CD8-positive, alpha-beta memory T cell (primary cell): ENCODE data around the gene NDUFV1. TPM values are rescaled to one million over a fixed set of nuclear protein-coding genes. Genes with fewer than 3 reads are reported as not detected.

Experiments
- CTCF ChIA-PET: fragments of 350-600 bp; sonication (Branson Sonifier 250); formaldehyde crosslinking; loops from one replicate; lab custom pipeline; 2021; ENCODE audit warnings: antibody characterized with exemption; lab: Charles Lee
- POLR2A ChIA-PET: fragments of 350-600 bp; sonication (Branson Sonifier 250); formaldehyde crosslinking; loops from one replicate; lab custom pipeline; 2021; ENCODE audit warnings: antibody characterized with exemption; lab: Charles Lee
- DNase-seq, 5 donors: peaks; one replicate each; pipeline versions ENCODE4 v3.0.0 to v3.0.0-alpha.2; 2020 to 2022; ENCODE audit warnings: mixed read lengths in 1 of 5
- H3K27ac ChIP-seq: one replicate; pipeline ENCODE4 v1.7.0; 2013; ENCODE audit warnings: low read depth, mild to moderate bottlenecking, low read length, moderate library complexity
- H3K27me3 ChIP-seq: 2 replicates; pipeline ENCODE4 v1.7.0; 2013; ENCODE audit warnings: low read length, mild to moderate bottlenecking; ENCODE audit not compliant: insufficient read depth, poor library complexity, severe bottlenecking
- H3K36me3 ChIP-seq: 2 replicates; pipeline ENCODE4 v1.7.0; 2013; ENCODE audit warnings: mild to moderate bottlenecking, low read length, moderate library complexity; ENCODE audit not compliant: insufficient read depth
- H3K4me1 ChIP-seq: 2 replicates; pipeline ENCODE4 v1.7.0; 2013; ENCODE audit warnings: mild to moderate bottlenecking, low read length, moderate library complexity; ENCODE audit not compliant: insufficient read depth
- H3K4me3 ChIP-seq: 2 replicates; pipeline ENCODE4 v1.7.0; 2013; ENCODE audit warnings: mild to moderate bottlenecking, low read length
- H3K9me3 ChIP-seq: 2 replicates; pipeline ENCODE4 v1.7.0; 2013; ENCODE audit warnings: mild to moderate bottlenecking, low read length
- H3K27ac Mint-ChIP-seq, 8 donors: one replicate each; pipeline ENCODE4 v1.8.0; 2020 to 2021; ENCODE audit warnings: mixed read lengths in 8 of 8, mild to moderate bottlenecking in 6 of 8, inconsistent platforms in 3 of 8, moderate library complexity in 3 of 8
- H3K27me3 Mint-ChIP-seq, 2 donors: one replicate each; pipeline ENCODE4 v1.8.0; 2020 to 2021; ENCODE audit warnings: mixed read lengths in 2 of 2, mild to moderate bottlenecking in 1 of 2, moderate library complexity in 1 of 2
- H3K36me3 Mint-ChIP-seq, 3 donors: one replicate each; pipeline ENCODE4 v1.8.0; 2020 to 2021; ENCODE audit warnings: mixed read lengths in 3 of 3, inconsistent platforms in 1 of 3, mild to moderate bottlenecking in 1 of 3
- H3K4me1 Mint-ChIP-seq, 3 donors: one replicate each; pipeline ENCODE4 v1.8.0; 2020 to 2021; ENCODE audit warnings: mixed read lengths in 3 of 3, inconsistent platforms in 1 of 3, mild to moderate bottlenecking in 1 of 3
- H3K4me3 Mint-ChIP-seq, 7 donors: one replicate each; pipeline ENCODE4 v1.8.0; 2020 to 2021; ENCODE audit warnings: mixed read lengths in 7 of 7, mild to moderate bottlenecking in 6 of 7, moderate library complexity in 4 of 7, inconsistent platforms in 2 of 7
- H3K9me3 Mint-ChIP-seq, 5 donors: one replicate each; pipeline ENCODE4 v1.8.0; 2020 to 2022; ENCODE audit warnings: mixed read lengths in 5 of 5, mild to moderate bottlenecking in 3 of 5, moderate library complexity in 2 of 5, inconsistent platforms in 1 of 5
- polyA plus RNA-seq: library from polyadenylated mRNA; unstranded; fragments of 300-500 nt; fragmentation: Illumina TruSeq; gene quantifications from one replicate; pipeline ENCODE4 v1.2.3, GENCODE V29; 2021
- total RNA-seq, 2 experiments: library from RNA; stranded (reverse); gene quantifications; one replicate each; pipeline ENCODE4 v1.2.3, GENCODE V29; 2021

Gene NDUFV1
- total and polyA plus RNA-seq, 3 experiments from 2014 or later, result 140 to 326 (median 321) TPM

- no peak for DNase-seq
- H3K9me3 Mint-ChIP-seq, result no peaks in the 10 kb centered on the region
- H3K9me3 ChIP-seq, result no peaks in the 10 kb centered on the region
- H3K4me3 ChIP-seq, result no peak overlapping the region
- H3K4me1 ChIP-seq, result peaks cover 24% of the 10 kb centered on the region
- CTCF ChIA-PET, result interaction anchor here (1.2 to 1.7 kb wide), 4 partner anchors 21 to 46 kb away, joined by 3 to 8 read pairs (median 5); partner anchors contain the start of gene NUDT8
- H3K36me3 ChIP-seq, result peaks cover 18% of the 10 kb centered on the region
- peak overlapping the region; percentile 36 to 87 (median 56) for H3K27ac Mint-ChIP-seq
- peaks cover 0 to 44% (median 2%) of the 10 kb centered on the region in 3 donors for H3K36me3 Mint-ChIP-seq
- POLR2A ChIA-PET, result no interaction called here
- H3K27me3 ChIP-seq, result no peaks in the 10 kb centered on the region
- H3K27ac ChIP-seq, result no peak overlapping the region
- no peaks in the 10 kb centered on the region for H3K27me3 Mint-ChIP-seq
- peak overlapping the region; percentile 40 to 93 (median 88) for H3K4me3 Mint-ChIP-seq
- peaks cover 13 to 41% (median 21%) of the 10 kb centered on the region in 3 donors for H3K4me1 Mint-ChIP-seq
Measured at GRCh38 chr11:67608486-67608885, 1.8 kb downstream of the NDUFV1 start.

GRCh38 chr11:67609316-67609715, 2.6 kb downstream of the NDUFV1 start:
- peak overlapping the region in 5 of 8 donors; percentile 36 to 77 (median 61) for H3K27ac Mint-ChIP-seq
- H3K4me1 ChIP-seq, result peaks cover 33% of the 10 kb centered on the region
- no peak overlapping the region for H3K4me3 ChIP-seq
- peaks cover 22 to 49% (median 29%) of the 10 kb centered on the region in 3 donors for H3K4me1 Mint-ChIP-seq
- H3K27ac ChIP-seq, result no peak overlapping the region
- peaks cover 0 to 46% (median 2%) of the 10 kb centered on the region in 3 donors for H3K36me3 Mint-ChIP-seq
- H3K27me3 ChIP-seq, result no peaks in the 10 kb centered on the region
- peak overlapping the region in 1 of 7 donors; percentile 27 for H3K4me3 Mint-ChIP-seq
- H3K36me3 ChIP-seq, result peaks cover 18% of the 10 kb centered on the region
- DNase-seq, result no peak
- no peaks in the 10 kb centered on the region for H3K9me3 Mint-ChIP-seq
- CTCF ChIA-PET, result interaction anchor here (1.7 kb wide), 1 partner anchor 20 kb away, joined by 8 read pairs; the partner anchor contains the start of gene NUDT8
- H3K9me3 ChIP-seq, result no peaks in the 10 kb centered on the region
- POLR2A ChIA-PET, result no interaction called here
- no peaks in the 10 kb centered on the region for H3K27me3 Mint-ChIP-seq

GRCh38 chr11:67610302-67610868, 3.6 kb downstream of the NDUFV1 start:
- Mint-ChIP-seq H3K27ac (peak overlapping the region in 4 of 8 donors; percentile 17 to 82 (median 58)), H3K4me3 (peak overlapping the region in 1 of 7 donors; percentile 27), H3K36me3 (peaks cover 0 to 46% (median 2%) of the 10 kb centered on the region in 3 donors), H3K27me3 (no peaks in the 10 kb centered on the region), H3K9me3 (no peaks in the 10 kb centered on the region), H3K4me1 (peaks cover 27 to 60% (median 35%) of the 10 kb centered on the region in 3 donors)
- H3K9me3 ChIP-seq, result no peaks in the 10 kb centered on the region
- H3K4me3 ChIP-seq, result no peak overlapping the region
- no peaks in the 10 kb centered on the region for H3K27me3 ChIP-seq
- H3K36me3 ChIP-seq, result peaks cover 18% of the 10 kb centered on the region
- POLR2A ChIA-PET, result no interaction called here
- no peak overlapping the region for H3K27ac ChIP-seq
- CTCF ChIA-PET, result no interaction called here
- peaks cover 43% of the 10 kb centered on the region for H3K4me1 ChIP-seq
- no peak for DNase-seq

- Histone ChIP-seq H3K27ac (no peak overlapping the region), H3K9me3 (no peaks in the 10 kb centered on the region), H3K4me1 (peaks cover 46% of the 10 kb centered on the region), H3K27me3 (no peaks in the 10 kb centered on the region), H3K36me3 (peaks cover 18% of the 10 kb centered on the region), H3K4me3 (no peak overlapping the region)
- H3K4me1 Mint-ChIP-seq, result peaks cover 24 to 64% (median 30%) of the 10 kb centered on the region in 3 donors
- H3K36me3 Mint-ChIP-seq, result peaks cover 0 to 46% (median 2%) of the 10 kb centered on the region in 3 donors
- no peak overlapping the region for H3K4me3 Mint-ChIP-seq
- POLR2A ChIA-PET, result no interaction called here
- no peaks in the 10 kb centered on the region for H3K27me3 Mint-ChIP-seq
- CTCF ChIA-PET, result no interaction called here
- H3K9me3 Mint-ChIP-seq, result no peaks in the 10 kb centered on the region
- H3K27ac Mint-ChIP-seq, result no peak overlapping the region
- no peak for DNase-seq
Measured at GRCh38 chr11:67611165-67611564, 4.4 kb downstream of the NDUFV1 start.

- peaks cover 46% of the 10 kb centered on the region for H3K4me1 ChIP-seq
- no peaks in the 10 kb centered on the region for H3K27me3 Mint-ChIP-seq
- peak overlapping the region in 1 of 7 donors; percentile 27 for H3K4me3 Mint-ChIP-seq
- H3K4me3 ChIP-seq, result no peak overlapping the region
- peak overlapping the region in 7 of 8 donors; percentile 24 to 99 (median 70) for H3K27ac Mint-ChIP-seq
- H3K9me3 Mint-ChIP-seq, result no peaks in the 10 kb centered on the region
- H3K27me3 ChIP-seq, result no peaks in the 10 kb centered on the region
- no peak for DNase-seq
- peaks cover 23 to 61% (median 26%) of the 10 kb centered on the region in 3 donors for H3K4me1 Mint-ChIP-seq
- POLR2A ChIA-PET, result no interaction called here
- H3K9me3 ChIP-seq, result no peaks in the 10 kb centered on the region
- H3K27ac ChIP-seq, result no peak overlapping the region
- CTCF ChIA-PET, result interaction anchor here (4.8 kb wide), 1 partner anchor 17 kb away, joined by 61 read pairs; the partner anchor contains the start of gene NUDT8
- H3K36me3 ChIP-seq, result peaks cover 18% of the 10 kb centered on the region
- H3K36me3 Mint-ChIP-seq, result peaks cover 0 to 46% (median 2%) of the 10 kb centered on the region in 3 donors
Measured at GRCh38 chr11:67611704-67612587, 5.2 kb downstream of the NDUFV1 start.

GRCh38 chr11:67612751-67613150, 6.0 kb downstream of the NDUFV1 start:
- no peak for DNase-seq
- Histone ChIP-seq H3K4me3 (no peak overlapping the region), H3K27me3 (no peaks in the 10 kb centered on the region), H3K36me3 (peaks cover 18% of the 10 kb centered on the region), H3K4me1 (peaks cover 40% of the 10 kb centered on the region), H3K27ac (peak overlapping the region; percentile 86), H3K9me3 (no peaks in the 10 kb centered on the region)
- Mint-ChIP-seq H3K9me3 (no peaks in the 10 kb centered on the region), H3K27me3 (no peaks in the 10 kb centered on the region), H3K27ac (peak overlapping the region in 7 of 8 donors; percentile 24 to 99 (median 98)), H3K36me3 (peaks cover 0 to 46% (median 2%) of the 10 kb centered on the region in 3 donors), H3K4me3 (peak overlapping the region in 3 of 7 donors; percentile 25 to 51 (median 45)), H3K4me1 (peaks cover 27 to 56% (median 29%) of the 10 kb centered on the region in 3 donors)
- ChIA-PET POLR2A (no interaction called here), CTCF (interaction anchor here (4.8 kb wide), 1 partner anchor 16 kb away, joined by 61 read pairs; the partner anchor contains the start of gene NUDT8)

GRCh38 chr11:67613313-67613959, 6.7 kb downstream of the NDUFV1 start:
- Mint-ChIP-seq H3K9me3 (no peaks in the 10 kb centered on the region), H3K36me3 (peaks cover 0 to 42% (median 2%) of the 10 kb centered on the region in 3 donors), H3K27ac (peak overlapping the region; percentile 94 to 99 (median 98)), H3K27me3 (no peaks in the 10 kb centered on the region), H3K4me1 (peaks cover 31 to 49% (median 32%) of the 10 kb centered on the region in 3 donors), H3K4me3 (peak overlapping the region; percentile 82 to 89 (median 85))
- H3K36me3 ChIP-seq, result peaks cover 16% of the 10 kb centered on the region
- DNase-seq, result no peak
- no peaks in the 10 kb centered on the region for H3K27me3 ChIP-seq
- H3K9me3 ChIP-seq, result no peaks in the 10 kb centered on the region
- peak overlapping the region; percentile 86 for H3K27ac ChIP-seq
- ChIA-PET CTCF (interaction anchor here (0.7 to 4.8 kb wide), 14 partner anchors 9 to 262 kb away, joined by 3 to 61 read pairs (median 4); partner anchors contain the start of genes NUDT8 and PPP1CA), POLR2A (interaction anchor here (0.5 to 1.2 kb wide), 4 partner anchors 15 to 240 kb away, joined by 3 read pairs; partner anchors contain the start of genes CLCF1 and PPP1CA)
- H3K4me3 ChIP-seq, result peak overlapping the region; percentile 50
- H3K4me1 ChIP-seq, result peaks cover 35% of the 10 kb centered on the region
